Hematopoietic multipotent progenitor cell treated with erythropoietin and hydrocortisone succinate and interleukin-3 and kit ligand, for 6 days (in vitro differentiated cells): ENCODE data around the gene CACNA2D1.
"Not testable (repeated sequence)": the region's sequence is repeated elsewhere in the genome, so short reads cannot be mapped to it uniquely, and the experiment has no call there.

ENCODE experiments used
- DNase-seq: peaks from one replicate; pipeline ENCODE4 v3.0.0-alpha.2; 2015

Gene CACNA2D1

DNA sequence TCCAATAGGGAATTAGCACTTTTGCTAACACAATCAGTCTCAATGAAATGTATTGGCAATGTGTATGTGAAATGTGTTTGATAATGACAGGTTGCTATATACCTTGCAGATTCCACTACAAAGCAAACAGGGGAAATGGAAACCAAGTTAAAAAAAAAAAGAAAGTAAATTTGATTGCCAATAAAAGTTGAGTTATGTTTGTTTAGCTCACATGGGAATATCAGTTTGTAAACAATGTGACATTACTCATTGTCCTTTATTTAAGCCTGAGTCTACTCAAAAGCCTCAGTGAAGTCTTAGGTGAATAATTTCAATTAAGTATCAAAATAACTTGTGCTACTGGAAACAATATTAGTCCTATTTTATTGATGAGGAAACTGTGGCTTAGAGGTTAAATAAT is 285.2 kb downstream of the CACNA2D1 start:
- no peak for DNase-seq

DNA sequence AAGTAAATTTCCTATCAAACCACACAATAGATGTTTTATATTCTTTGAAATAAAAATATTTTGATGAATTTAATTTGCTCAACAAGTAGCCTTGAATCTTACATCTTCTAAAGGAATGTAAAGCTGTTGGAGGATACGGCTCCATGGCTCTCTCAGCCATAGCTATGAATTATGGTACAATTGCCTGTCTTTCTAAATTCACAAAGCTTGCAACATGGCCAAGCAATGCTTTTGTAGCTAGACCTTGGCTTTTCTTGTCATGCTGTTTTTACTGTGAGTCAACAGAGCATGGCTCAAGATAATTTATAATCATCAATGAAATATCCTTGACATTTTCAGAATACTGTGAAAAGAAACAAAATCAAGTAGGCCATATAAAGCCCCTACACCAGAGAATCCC is 286.7 kb downstream of the CACNA2D1 start:
- no peak for DNase-seq

DNA sequence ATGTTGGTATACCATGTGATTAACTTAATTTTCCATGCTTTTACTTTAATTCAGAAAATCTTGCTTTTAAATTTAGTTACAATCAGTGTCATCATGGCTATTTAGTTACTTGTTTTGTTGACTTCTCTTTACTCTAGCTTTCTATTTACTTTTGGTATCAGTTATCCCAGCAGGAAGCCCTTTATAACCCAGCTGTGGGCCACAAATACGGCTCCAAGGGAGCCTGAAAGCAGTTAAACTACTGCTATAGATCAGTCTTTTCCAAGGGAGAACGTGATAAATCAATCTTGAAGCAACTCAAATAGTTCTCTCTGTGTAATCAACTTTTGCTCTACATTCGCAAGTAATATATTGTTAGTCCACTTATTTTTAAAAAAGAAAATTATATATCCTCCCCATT is 287.4 kb downstream of the CACNA2D1 start:
- no peak for DNase-seq

DNA sequence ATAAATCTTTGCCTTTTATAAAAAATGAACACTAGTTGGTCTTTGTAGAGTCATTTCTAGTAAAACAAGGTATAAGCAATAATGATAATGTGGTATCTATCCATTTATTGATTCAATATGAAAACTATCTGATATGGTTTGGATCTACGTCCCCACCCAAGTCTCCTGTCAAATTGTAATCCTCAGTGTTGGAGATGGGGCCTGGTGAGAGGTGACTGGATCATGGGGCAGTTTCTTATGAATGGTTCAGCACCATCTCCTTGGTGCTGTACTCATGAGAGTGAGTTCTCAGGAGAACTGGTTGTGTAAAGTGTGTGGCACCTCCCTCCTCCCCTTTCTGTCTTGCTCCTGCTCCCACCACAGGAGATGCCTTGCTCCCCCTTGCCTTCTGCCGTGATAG is 288.8 kb downstream of the CACNA2D1 start:
- no peak for DNase-seq

DNA sequence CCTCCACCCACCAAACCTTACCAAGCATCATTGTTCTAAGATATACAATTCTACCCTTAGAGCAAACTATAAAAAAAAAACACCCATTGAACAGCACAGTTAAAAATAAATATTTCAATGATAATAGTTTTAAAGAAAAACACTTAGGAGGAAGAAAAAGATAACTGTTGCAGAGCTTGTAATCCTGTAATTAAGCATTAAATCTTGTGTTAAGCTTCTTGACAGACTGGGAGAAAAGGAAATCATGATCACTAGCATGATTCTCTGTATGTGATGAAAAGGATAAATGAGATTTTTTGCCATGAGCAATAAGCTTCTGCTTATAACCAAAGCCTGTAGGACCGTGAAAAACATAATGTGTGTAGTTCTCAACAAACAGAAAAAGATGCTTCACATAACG is 289.8 kb downstream of the CACNA2D1 start:
- no peak for DNase-seq

DNA sequence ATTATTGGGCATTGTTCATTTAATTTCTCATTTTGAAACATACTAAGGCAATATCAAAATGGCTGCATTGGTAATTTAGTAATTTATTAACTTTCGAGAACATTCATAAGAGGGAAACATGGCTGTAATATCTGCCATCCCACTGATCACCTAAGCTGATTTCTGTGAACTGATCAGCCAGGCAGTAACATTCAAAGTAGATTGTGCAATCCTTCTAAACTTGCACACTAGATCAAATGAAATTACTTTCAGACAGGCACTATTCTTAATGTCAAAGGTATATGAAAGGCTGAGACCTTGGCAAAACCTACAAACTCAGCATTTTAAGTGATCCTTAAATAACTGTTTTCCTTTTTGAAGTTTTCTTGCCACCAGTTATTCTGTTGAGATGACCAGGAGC is 290.7 kb downstream of the CACNA2D1 start:
- DNase-seq, result no peak

DNA sequence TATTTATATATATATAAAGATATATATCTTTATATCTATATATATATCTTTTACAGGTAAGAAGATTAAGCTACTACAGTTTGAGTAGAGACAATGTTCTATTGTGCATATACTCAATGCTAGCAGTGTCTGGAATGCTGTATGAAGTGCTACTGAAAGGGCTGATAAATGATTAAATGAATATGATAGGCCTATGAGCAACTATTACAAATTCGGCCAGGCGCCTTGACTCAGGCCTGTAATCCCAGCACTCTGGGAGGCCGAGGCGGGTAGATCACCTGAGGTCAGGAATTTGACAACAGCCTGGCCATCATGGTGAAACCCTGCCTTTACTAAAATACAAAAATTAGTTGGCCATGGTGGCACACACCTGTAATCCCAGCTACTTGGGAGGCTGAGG is 297.1 kb downstream of the CACNA2D1 start:
- no peak for DNase-seq

DNA sequence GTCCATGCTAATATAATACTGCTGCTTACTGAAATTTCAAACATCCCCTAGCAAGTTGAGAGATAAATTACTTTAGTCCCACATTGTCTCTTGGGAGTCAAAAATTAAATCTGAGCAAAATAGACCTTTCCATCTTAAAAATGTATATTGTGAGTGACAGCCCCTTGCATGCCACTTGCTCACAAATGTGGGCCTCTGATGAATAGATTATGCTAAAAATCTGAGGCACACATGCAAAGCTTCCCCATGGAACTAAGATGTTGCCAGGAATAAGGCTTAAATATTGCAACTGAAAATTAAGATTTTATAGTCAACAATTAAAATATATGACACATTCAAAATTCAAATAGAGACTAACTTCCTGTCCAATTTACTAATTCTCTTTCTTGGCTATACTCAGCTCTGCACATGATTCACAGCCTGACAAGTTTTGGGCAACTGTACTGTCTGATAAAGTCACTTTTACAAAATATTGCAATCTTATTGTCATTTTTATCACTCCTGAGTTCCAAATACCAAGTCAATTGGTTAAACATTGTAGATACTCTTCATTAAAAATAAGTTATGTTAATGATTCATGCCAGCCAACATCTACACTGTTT is 301.2 kb downstream of the CACNA2D1 start:
- DNase-seq, result no peak

DNA sequence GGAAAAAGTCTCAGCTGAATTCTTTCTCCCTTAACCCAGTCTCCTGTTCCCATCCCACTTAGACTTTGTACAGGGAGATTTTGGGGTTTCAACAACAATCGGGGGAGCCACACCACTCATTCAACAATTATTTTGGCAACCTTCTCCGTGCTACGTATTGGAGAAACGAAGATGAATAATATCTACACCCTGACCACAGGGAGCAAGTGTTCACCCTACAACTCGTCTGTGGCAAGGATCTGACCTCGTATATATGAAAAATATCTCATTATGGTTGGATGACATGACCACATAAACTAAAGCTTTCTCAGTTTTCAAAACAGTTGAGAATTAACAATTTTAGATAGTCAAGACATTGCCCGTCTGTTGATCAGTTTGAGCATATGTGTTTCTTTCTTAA is 302.1 kb downstream of the CACNA2D1 start:
- DNase-seq, result no peak

DNA sequence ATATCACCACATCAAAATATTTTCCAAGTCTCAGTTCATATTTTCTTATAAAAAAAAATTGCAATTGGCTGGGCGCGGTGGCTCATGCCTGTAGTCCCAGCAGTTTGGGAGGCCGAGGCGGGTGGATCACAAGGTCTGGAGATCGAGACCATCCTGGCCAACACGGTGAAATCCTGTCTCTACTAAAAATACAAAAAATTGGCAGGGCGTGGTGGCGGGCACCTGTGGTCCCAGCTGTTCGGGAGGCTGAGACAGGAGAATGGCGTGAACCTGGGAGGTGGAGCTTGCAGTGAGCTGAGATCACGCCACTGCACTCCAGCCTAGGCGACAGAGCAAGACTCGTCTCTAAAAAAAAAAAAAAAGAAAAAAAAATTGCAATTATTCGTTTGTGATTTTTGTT is 303.0 kb downstream of the CACNA2D1 start:
- not testable (repeated sequence) for DNase-seq

DNA sequence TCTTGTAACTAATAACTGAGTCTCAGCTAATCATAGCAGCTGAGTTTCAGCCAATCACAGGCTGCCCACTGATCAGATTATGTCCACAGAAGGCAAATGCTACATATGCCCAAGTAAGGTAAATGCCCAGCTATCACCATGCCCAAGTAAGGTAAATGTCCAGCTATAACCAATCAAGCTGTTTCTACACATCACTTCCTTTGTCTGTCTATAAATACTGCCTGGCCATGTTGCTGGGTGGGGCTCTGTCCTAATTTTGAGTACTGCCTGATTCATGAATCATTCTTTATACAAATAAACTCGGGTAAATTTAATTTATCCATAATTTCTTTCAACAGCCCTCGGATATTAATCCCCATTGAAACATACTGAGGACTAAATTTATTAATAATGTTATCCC is 312.4 kb downstream of the CACNA2D1 start:
- DNase-seq, result no peak

DNA sequence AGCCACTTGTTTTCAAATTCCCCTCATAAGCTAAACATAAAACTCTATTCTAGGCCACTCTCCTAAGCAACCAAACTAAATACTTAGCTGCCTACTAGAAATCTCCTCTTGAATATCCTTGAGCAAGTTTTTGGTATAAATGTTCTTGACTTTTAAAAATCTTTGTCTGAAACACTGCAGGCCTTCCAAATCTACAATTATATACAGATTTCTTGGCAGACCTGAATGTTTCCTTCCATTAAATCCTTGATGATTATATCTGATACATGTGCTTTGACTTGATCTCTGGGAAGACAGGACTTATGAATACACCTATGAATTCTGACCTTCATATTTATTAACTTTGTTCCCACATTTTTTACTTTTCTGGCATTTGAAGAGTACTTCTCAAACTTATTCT is 314.5 kb downstream of the CACNA2D1 start:
- no peak for DNase-seq

DNA sequence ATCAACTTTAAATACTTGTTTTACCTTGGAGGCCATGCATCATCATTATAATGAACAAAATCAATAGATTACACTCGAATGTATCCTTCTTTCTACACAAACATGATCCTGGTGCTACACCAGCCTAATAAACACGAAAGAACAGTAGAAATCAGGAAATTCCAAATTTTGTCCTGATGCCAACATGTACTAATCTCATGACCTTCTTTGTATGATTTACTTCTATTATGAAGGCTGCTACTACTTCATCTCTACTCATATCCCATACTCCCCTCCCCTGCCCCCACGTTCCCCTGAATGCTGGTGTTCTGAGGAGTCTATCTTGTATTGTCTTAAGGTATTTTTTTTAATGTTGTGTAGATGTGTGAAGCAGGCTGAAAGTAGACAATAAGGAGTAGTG is 315.0 kb downstream of the CACNA2D1 start:
- DNase-seq, result no peak

DNA sequence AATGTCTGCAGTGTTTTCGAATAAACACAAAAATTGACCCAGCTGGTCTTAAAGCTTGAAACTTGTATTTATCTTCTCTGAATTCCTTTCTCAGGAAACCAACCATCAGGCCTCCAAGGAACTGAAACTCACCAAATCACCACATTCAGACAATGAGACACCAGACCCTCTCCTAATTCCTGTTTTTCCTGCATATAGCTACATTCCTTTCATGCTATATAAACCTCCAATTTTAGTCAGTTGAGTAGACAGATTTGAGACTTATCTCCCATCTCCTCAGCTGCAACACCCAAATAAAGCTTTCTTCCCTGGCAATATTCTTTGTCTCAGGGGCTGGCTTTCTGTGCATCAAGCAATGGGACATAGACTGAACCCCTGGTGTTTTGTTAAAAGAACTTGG is 317.0 kb downstream of the CACNA2D1 start:
- DNase-seq, result no peak

DNA sequence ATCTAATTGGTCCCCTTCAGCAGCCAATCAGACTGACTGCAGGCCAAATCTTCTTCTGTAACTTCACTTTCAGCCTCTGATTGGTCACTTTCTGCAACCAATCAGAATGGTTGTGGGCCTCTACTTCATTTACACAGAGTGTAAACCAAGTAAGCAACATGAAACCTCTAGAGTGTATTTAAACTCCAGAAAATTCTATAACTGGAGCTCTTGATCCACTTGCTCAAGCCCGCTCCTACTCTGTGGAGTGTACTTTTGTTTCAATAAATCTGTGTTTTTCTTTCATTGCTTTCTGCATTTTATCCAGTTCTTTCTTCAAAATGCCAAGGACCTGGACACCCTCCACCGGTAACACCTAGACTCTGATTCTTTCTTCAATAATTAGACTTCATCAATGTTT is 319.1 kb downstream of the CACNA2D1 start:
- DNase-seq, result no peak

DNA sequence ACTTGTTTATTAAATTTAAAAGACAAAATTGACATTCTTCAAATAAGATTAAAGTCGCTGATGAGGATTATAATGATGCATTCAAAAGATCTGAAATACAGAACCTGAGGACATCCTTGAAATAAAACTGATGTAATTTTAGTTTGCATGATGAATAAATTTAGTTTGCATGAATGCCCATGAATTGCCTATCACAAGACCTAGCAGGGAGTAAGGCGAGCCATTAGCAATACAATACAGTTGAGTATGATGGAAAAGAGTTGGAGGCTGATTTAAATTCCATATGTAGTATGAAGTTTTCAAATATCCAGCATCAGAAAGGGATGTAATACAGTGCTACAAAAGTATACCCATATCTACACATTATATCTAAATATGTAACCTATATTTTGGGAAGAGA is 321.3 kb downstream of the CACNA2D1 start:
- no peak for DNase-seq

DNA sequence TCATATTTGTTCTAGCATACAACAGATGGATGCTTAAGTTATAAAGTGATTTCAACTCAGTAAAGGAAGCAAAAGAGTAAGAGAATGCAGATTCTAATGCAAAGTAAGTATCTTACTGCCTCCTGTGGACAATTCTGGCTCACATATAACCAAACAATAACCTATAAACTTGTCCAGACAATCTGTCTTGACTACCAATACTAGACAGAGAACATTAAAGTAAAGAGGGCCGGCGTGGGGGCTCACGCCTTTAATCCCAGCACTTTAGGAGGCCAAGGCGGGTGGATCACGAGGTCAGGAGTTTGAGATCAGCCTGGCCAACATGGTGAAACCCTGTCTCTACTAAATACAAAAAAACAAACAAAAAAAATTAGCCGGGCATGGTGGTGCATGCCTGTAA is 329.3 kb downstream of the CACNA2D1 start:
- DNase-seq, result no peak

DNA sequence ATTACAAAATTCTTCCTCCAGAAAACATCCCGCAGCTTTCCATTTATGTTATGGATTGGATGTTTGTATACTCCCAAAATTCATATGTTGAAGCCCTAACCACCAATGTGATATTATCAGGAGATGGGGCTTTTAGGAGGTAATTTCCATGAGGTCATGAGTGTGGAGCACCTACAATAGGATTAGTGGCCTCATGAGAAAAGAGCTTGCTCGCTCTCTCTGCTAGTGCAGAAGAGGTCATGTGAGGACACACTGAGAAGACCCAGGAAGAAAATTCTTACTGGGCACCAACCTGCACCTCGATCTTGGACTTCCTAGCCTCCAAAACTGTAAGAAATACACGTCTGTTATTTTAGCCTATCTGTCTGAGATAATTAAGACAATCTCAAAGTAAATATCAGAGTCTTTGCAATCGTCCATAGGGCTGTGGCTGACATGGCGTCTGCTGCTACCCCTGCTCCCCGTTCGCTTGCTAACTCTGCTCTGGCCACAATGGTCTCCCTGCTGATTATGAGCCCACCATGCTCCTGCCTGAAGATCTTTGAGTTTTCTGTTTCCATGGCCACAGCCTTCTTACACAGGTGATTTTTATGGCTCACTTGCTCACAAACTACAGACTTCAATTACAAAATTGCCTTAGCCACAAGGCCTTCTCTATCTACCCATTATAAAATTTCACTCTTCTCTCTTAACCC is 333.3 kb downstream of the CACNA2D1 start:
- DNase-seq, result no peak

DNA sequence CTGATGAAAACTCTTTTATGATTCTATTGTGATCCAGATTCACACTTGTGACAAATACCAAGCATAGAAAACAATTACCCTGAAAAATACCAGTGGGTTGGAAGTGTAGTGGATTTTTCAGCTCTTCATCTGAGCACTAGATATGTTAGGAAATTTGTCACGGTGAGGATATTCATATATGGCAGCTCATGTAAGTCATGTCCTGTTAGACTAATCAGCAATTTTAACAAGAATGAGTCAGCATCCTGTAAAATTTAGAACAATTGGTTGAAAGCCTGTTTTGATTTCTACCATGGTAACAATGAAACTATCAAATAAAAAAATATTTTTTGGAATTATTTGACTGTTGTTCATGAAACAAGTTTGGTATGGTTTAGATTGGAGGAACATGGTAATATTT is 334.3 kb downstream of the CACNA2D1 start:
- no peak for DNase-seq

DNA sequence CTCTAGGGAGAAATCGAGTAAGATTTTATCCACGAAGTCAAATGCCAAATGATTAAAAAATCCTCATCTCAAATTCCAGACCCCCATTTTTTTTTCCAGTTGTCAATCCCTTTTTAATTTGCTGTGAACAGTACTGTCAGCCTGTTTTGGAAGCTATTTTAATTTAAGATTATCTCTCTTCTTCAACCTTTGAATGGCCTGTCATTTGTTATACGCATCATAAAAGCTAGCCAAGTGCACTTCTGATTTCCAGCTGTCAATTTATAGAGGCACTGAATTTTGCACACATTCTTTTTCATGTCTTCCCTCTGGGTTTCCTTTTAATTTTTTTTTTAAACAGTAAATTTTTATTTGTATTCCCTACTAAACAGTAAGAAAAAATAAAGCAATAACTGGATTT is 337.4 kb downstream of the CACNA2D1 start:
- no peak for DNase-seq

DNA sequence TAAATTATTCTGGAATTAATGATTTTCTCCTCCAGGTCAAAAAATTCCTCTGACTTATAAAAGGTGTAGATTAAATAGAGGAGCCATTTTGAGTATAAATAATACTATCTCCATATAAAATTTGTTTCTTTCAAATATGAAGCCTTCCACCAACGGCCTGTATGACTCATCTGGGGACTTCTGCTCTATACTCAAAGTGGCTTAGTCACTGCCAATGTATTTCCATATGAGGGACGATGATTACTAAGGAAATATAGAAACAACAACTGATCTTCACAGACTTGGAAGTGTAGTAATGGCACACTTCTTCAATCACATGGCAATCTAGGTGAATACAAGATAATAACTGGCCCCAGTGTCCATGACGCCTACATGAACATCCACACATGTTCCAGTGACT is 338.1 kb downstream of the CACNA2D1 start:
- peak; percentile 1 for DNase-seq

DNA sequence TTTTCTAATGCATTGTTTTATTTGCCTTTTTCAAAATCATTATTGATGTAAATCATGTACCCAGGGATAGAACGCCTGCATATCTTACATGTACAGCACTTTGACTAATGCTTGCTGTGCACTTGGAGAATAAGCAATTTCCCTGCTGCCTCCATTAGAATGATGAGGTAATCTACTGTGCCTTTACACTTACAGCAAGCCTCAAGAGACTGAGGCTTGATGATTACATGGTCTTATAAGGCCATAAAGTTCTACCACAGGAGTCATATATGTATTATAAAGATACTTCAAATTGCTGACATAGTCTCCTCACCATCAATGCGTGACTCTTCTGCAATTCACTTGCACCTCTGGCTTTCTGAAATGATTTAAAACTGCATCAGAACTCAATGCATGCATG is 345.2 kb downstream of the CACNA2D1 start:
- DNase-seq, result no peak

DNA sequence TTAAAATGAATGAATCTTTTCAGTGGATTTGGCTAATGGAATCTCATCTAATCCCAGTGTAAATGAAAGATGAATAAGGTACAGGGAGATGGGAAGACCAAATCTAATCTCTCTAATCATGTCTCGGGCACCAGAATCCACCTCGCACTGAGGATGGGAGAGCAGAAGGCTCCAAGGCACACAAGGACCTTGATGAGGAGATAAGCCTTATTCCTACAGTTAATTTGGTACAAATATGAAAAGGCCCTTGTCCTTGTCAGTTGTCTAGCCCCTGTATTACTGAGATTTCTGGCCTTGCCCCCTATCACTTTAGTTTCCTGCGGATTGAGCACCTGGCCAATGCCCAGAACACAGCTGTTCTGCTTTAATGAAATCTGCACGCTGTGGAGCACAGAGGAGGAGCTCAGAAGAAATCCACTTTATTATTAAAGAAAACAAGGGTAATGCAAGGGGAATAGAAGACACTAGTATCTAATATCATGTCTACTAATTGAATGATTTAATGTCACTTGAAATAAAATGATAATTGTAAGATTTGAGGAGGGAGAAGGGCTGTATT is 352.4 kb downstream of the CACNA2D1 start:
- no peak for DNase-seq

DNA sequence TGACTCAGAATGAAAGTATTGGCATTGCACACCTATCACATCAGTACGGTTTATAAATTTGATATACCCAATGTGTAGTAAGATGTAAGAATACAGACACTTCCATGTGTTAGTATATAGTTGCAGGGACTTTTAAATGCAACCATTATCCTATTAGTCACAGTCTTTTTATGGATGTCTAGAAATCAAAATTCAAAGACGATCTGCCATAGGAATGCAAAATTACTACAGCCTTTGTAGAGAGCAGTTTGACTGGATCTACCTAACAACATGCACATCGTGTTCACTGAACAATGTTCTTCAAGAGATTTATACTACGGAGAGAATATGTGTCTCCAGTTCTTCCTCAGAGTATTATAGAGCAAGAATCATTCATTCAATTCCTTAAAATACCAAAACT is 356.5 kb downstream of the CACNA2D1 start:
- no peak for DNase-seq

DNA sequence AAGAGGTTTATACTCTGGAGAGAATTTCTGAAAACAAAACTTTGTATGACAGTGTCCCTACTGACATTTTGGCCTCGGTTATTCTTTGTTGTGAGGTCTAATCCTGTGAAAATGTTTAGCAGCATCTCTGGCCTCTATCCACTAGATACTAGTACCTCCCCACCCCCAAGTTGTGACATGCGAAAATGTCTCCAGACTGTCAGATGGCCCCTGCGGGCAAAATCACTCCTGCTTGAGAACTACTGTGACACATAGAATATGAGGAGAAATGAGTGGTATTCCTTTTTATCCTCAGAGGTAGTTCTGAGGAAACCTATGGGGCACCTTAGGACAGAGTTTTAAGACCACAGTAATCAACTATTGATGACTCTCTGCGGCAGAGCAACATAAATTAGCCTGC is 358.5 kb downstream of the CACNA2D1 start:
- no peak for DNase-seq
